Effector CD4-positive, alpha-beta T cell (primary cell): ENCODE data around the gene CD44.
"Not testable (repeated sequence)": the region's sequence is repeated elsewhere in the genome, so short reads cannot be mapped to it uniquely, and the experiment has no call there.

ENCODE experiments used
- DNase-seq: peaks from one replicate; pipeline ENCODE4 v3.0.0-alpha.2; 2020

CD44 gene

DNA sequence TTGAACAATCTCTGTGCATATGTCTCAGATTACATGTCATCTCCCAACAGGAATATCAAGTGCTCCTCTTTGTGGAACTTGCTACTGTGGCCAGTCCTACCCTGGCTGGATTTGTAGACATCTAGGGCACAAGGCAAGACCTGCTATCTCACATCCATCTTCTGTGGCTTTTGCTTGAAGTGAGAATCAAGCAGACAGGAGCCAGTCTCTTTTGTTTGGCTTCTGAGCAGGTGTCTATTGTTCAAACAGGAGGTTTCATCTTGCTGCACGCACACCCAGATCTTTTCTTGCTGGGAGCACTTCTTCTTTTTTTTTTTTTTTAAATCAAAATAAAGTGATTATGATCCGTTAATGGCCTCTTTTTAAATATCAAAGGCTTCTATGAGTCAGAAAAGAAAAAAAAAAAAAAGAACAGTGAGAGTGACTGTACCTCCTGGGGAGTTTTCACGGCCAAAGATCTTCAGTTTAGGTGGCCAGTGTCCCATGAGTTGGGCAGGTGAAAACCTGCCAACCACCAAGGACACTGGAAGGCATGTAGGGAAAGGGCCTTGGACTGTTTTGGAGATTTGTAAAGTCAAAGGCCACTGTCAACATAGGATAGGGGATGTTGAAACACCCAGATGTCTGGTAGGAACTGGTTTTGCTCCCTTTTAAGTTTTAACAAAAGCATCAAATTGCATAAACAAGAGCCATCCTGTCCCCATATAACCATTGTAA lies 78.1 kb downstream of the CD44 start:
- DNase-seq: peak; percentile 55

- no peak for DNase-seq
These were observed 80.0 kb downstream of the CD44 start for GRCh38 chr11:35218956-35219355.

DNA sequence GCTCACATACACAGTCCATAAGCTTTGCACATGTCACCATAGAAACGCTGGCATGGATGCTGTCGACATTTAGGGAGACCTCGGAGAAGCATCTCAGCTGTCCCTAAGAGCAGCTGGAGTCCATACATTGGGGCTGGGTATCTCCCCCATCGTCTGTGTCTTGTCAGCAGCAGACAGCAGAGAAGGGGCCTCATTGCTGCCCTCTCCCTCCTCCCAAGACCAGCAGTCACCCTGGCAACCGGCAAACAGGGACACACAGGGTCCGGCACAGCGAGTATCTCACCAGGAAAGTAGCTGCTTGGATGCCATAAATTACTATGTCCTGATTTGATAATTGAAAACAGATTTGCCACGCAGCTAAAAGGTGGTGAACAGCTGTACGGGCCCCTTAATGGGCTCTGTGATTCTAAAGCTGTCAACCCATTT lies 84.4 kb downstream of the CD44 start:
- DNase-seq: no peak

- DNase-seq: no peak
These were observed 85.0 kb downstream of the CD44 start for GRCh38 chr11:35223991-35224390.

DNA sequence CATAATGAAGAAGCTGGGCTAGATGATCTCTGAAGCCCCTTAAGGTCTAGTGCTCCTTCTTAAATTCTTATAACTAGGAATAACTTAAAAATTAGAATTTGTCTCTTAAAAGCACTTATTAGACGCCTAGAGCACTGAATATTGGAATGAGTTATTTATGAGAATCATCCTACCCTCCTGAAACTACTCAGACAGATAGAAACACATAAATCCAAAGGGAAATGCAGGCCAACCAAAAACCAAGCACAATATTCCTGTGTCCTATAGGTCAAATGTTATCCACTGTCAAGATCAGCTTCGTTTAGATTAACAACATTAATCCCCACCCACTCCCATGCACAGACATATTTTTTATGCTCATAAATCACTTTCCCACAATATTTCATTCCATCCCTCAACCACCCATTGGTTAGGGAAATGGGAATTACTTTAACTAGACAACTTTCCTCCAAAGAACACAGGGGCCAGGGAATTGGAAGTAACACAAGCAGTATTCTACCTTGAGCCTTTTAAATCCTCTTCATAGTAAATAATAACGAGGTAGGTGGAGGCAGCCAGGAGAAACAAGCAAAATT lies 87.1 kb downstream of the CD44 start:
- DNase-seq: no peak

DNA sequence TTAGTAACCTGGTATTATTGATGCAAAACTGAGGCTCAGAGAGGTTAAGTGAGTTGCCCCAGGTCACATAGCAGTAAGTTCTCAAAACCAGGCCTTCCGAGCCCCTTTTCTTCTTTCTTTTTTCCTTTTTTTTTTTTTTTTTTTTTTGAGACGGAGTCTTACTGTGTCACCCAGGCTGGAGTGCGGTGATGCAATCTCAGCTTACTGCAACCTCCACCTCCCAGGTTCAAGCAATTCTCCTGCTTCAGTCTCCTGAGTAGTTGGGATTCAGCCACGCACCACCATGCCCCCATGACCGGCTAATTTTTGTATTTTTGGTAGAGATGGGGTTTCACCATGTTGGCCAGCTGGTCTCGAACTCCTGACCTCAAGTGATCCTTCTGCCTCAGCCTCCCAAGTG lies 87.8 kb downstream of the CD44 start:
- not testable (repeated sequence) for DNase-seq

GRCh38 chr11:35227576-35228327 lies 88.8 kb downstream of the CD44 start:
- DNase-seq: no peak

DNA sequence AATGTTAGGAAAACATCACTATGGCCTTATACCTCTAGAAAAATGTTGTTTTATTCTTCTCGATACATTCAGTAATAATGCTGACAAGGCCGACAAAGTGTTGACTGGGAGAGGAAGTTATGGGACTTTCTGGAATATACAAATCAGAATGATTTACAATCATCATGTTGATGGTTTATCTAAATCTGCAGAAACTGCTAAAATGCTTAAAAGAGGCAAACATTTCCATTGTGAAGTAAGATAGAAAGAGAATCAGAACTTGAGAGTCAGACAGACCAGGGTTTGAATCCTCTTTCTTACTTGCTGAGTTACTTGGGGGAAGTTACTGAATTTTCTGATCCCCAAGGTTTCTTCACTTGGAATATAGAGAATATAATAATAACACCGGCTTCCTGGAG lies 89.4 kb downstream of the CD44 start:
- no peak for DNase-seq

GRCh38 chr11:35230388-35230787 lies 91.4 kb downstream of the CD44 start:
- DNase-seq: no peak

- DNase-seq: no peak
These were observed 92.3 kb downstream of the CD44 start for GRCh38 chr11:35231076-35231860.

GRCh38 chr11:35232891-35233330 lies 93.9 kb downstream of the CD44 start:
- DNase-seq: no peak

- DNase-seq: no peak
These were observed 94.5 kb downstream of the CD44 start for GRCh38 chr11:35233518-35233917.

DNA sequence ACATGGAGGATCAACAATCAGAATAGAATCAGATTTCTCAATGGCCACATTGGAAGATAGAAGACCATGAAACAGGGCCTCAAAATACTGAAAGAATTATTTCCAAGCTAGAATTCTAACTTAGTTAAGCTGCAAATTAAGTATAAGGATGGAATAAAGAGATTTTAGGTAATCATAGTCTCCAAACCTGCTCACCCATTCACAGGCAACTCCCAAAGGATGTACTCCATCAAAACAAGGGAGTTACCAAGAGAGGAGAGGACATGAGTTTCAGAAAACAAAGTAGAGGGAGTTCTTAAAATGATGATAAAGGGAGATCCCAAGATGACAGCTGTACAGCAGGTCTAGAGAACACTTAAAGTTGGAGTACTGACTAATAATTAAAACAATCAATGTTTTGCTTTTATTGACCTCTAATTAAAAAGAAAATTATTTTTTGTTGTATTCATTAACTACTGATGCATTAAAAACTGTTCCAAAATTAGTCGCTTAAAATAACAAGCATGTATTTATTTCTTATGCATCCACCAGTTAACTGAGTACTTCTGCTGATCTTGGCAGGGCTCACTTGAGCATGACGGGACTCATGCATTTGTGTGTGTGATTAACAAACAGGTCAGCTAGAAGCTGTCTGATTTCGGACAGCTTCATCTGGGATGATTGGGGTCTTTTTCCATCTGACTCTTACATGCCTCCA lies 95.6 kb downstream of the CD44 start:
- no peak for DNase-seq

DNA sequence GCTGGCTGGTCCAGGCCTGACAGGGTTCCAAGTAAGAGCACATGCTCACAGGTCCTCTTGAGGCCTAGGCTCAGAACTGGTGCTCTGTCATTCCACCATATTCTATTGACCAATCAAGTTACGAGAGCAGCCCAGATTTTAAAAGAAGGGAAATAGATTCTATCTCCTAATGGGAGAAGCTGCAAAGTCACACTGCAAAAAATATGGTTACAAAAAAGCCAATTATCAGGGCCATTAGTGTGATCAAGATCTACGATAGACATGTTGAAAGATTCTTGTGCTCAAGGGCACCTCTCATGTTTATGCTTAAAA lies 96.1 kb downstream of the CD44 start:
- no peak for DNase-seq

DNA sequence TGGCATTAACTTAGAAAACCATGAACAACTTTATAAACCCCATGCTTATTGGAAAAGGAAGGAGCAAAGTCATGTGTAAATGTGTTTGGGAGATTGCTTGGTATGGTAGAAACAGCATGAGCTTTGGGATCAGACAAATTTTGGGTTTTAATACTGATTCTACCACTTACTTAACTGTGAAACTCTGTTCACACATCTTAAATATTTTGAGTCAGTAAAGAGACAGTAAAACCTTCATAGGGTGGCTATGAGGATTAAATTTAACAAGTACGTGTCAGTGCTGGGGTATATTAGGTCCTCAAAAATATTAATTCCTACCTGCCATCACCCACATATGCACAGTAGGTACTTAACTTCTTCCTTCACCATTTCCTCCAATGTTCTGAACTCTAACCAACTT lies 96.5 kb downstream of the CD44 start:
- DNase-seq: no peak

- peak; percentile 56 for DNase-seq
These were observed 97.1 kb downstream of the CD44 start for GRCh38 chr11:35235936-35236666.

DNA sequence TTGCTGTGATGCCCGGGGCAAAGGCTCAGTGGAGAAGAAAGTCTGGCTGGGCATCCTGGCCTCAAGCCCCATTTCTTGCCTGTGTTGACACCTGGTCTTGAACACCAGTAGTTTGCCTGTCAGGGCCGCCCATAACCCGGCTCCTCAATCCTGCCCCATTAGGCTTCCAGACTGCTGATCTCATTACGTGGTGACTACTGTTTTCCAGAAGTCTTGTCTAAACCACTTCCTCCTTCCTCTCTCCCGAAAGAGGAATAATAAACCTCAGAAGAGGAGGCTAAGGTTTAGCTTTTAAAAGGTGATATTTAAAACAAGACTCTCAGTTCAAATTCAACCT lies 97.7 kb downstream of the CD44 start:
- no peak for DNase-seq

DNA sequence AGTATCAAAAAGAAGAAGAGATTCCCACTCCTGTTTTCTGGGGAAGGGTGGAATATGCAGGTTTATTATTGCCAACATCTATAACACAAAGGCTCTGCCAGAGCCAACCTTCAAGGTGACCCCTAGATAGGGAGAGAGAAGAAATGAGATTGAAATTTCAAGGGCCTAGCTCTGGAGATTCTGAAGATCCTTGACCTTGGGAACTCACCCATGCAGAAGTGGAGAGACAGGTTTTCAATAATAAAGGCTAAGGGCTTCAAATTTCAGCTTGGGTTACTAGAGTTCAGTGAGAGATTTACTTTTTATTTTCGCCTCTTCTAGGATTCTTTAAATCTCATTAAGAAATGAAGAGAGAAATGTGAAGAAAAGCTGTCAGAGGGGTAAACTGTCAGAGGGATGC lies 98.4 kb downstream of the CD44 start:
- no peak for DNase-seq

DNA sequence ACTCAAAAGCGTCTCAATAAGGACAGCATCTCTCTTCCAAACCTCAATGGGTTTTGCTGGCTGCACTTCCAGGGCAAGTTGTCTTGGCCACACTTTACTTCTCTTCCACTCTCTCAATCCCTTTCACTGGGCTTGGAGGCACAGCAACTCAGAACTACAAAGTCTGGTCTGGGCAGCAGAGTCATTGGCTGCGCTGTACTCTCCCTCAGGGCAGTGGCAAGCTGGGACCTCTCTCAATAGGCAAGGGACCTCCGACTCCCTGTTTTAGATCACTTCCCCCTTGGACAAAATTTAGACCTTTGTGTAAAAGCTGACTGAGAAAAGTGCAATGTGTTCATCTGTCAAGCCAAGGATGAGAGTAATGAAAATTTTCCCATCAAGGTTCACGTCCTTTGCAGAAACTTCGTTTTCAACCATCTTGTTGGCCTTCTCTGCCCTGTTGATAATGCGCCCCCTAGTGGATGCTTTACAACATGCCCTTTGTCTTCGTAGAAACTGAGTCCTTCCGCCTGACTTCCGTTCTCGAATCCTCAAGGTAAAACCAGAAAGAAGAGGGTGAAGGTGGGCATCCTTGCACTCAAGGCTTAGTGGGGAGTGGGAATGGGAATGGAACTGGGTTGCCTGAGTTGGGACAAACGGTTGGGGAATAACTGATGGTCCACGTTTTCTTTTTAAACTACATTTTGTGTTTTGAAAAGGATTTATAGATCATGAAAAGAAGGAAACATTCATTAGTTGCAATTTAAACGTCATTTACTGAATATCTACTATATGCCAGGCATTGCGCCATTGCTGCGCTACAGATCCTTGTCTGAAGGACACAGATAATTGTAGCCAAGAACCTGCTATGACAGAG lies 99.1 kb downstream of the CD44 start:
- peak; percentile 36 for DNase-seq

DNA sequence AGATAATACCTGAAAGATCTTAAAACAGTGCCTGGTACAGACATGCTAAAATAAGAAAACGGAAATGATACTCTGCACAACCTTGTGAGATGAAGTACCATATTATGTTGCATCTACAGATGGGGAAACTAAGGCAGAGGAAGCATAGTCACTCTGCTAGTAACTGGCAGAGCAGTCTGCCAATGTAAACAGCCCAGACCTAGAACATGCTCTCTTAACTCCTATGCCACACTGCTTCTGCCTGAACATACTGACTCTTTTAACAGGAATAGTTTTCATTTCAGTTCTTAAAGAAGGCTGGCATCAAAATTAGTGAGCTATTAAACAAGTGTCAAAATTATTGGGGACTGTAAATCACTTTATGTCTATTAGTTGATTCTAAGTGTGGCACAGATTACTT lies 99.9 kb downstream of the CD44 start:
- no peak for DNase-seq

DNA sequence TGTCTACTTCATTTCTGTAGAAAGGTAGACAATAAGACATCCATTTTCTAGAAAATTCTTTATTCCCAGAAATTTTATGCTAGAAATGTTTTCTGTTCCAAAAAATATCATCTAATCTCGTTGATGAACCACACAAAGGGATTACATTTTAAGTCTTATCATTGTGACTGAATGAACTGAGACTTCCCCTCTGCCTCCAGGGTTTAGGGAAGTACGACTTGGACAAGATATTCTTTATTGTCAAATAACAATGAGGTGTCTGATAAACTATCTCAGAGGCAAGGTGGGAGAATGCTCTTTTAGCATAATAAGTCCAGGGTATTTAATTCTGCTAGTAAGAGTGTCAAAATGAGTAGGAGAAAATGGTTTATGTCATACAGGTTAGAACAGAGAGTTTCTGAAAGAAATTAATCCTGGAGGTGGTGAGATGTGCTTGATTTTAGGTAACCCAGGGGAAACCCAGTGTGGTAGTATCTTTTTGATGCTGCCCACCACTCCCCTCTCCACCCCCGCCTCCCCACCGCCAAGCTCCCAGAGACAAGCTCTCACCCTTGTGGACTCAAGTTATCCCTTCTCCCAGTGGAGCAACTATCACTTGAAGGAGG lies 100.6 kb downstream of the CD44 start:
- no peak for DNase-seq
